Parathyroid adenoma (tissue), 2 donors: Measurements from ENCODE around the gene PPAT.

Experiments
- H2AFZ ChIP-seq: fragments of 300-600 bp; sonication (generic); one replicate; pipeline ENCODE4 v1.7.0; 2017; ENCODE audit warnings: antibody characterized with exemption, mild to moderate bottlenecking
- H3K27ac ChIP-seq: fragments of 300-600 bp; sonication (generic); one replicate; pipeline ENCODE4 v1.7.0; 2017
- H3K27me3 ChIP-seq: fragments of 300-600 bp; sonication (generic); one replicate; pipeline ENCODE4 v1.7.0; 2017; ENCODE audit warnings: low read length; ENCODE audit not compliant: control insufficient read depth, insufficient read depth
- H3K36me3 ChIP-seq: fragments of 300-600 bp; sonication (generic); one replicate; pipeline ENCODE4 v1.7.0; 2017; ENCODE audit warnings: low read length; ENCODE audit not compliant: control insufficient read depth, insufficient read depth
- H3K4me1 ChIP-seq: fragments of 300-600 bp; sonication (generic); one replicate; pipeline ENCODE4 v1.7.0; 2017; ENCODE audit warnings: control low read depth
- H3K4me2 ChIP-seq: fragments of 300-600 bp; sonication (generic); one replicate; pipeline ENCODE4 v1.7.0; 2017; ENCODE audit warnings: low read length
- H3K4me3 ChIP-seq: fragments of 300-600 bp; sonication (generic); one replicate; pipeline ENCODE4 v1.7.0; 2017; ENCODE audit warnings: low read depth, low read length
- H3K79me2 ChIP-seq: fragments of 300-600 bp; sonication (generic); one replicate; pipeline ENCODE4 v1.7.0; 2017; ENCODE audit warnings: control low read depth
- H3K9ac ChIP-seq: fragments of 300-600 bp; sonication (generic); one replicate; pipeline ENCODE4 v1.7.0; 2017; ENCODE audit warnings: mild to moderate bottlenecking
- H3K9me3 ChIP-seq: fragments of 300-600 bp; sonication (generic); one replicate; pipeline ENCODE4 v1.7.0; 2017; ENCODE audit warnings: low read length; ENCODE audit not compliant: control insufficient read depth
- TF ChIP-seq, protein P1 (sequence below): fragments of 300-600 bp; sonication (generic); IDR thresholded peaks from one replicate; pipeline ENCODE4 v1.7.0; 2017; ENCODE audit warnings: antibody characterized with exemption, mild to moderate bottlenecking
- donor health status: primary hyperparathyroidism.

The PPAT gene

DNA sequence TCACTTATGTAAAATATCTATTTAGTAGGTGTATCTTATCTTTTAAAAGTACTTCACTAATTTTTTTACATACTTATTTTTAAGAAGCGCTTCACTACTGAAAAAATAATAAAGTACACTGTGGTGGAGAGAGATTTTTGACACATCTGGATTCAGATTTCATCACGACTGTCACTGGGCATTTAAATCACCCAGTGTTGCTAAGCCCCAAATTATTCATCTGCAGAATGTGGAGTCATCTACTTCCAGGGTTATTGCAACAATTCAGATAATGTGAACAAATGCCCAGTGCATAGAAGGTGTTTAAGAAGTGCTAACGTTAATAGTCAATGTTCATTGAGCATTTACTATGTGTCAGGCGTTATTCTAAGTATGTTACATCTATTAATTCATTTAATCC is 90.0 kb downstream of the PPAT start:
- Histone ChIP-seq H3K27me3 (no peaks in the 10 kb centered on the region), H3K36me3 (no peaks in the 10 kb centered on the region), H3K4me2 (no peak overlapping the region), H2AFZ (no peak overlapping the region), H3K27ac (no peak overlapping the region), H3K9ac (no peak overlapping the region), H3K79me2 (no peaks in the 10 kb centered on the region), H3K4me3 (no peak overlapping the region), H3K9me3 (no peaks in the 10 kb centered on the region), H3K4me1 (no peaks in the 10 kb centered on the region)
- TF ChIP-seq, protein P1, sequence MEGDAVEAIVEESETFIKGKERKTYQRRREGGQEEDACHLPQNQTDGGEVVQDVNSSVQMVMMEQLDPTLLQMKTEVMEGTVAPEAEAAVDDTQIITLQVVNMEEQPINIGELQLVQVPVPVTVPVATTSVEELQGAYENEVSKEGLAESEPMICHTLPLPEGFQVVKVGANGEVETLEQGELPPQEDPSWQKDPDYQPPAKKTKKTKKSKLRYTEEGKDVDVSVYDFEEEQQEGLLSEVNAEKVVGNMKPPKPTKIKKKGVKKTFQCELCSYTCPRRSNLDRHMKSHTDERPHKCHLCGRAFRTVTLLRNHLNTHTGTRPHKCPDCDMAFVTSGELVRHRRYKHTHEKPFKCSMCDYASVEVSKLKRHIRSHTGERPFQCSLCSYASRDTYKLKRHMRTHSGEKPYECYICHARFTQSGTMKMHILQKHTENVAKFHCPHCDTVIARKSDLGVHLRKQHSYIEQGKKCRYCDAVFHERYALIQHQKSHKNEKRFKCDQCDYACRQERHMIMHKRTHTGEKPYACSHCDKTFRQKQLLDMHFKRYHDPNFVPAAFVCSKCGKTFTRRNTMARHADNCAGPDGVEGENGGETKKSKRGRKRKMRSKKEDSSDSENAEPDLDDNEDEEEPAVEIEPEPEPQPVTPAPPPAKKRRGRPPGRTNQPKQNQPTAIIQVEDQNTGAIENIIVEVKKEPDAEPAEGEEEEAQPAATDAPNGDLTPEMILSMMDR, result no peak
